ENCODE data around the gene ALOX12B.
"Not testable (repeated sequence)": the region's sequence is repeated elsewhere in the genome, so short reads cannot be mapped to it uniquely, and the experiment has no call there.

ALOX12B gene

DNA sequence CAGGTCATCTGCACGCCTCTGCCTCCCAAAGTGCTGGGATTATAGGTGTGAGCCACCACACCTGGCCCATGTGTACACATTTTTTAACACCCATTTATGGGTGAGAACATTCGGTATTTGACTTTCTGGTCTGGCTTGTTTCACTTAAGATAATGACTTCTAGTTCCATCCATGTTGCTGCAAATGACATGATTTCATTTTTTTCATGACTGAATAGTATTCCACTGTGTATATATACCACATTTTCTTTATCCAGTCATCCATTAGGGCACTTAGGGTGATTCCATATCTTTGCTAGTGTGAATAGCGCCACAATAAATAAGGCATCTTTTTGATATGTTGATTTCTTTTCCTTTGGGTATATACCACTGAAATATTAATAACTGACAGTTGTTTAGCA is 5.6 kb downstream of the ALOX12B start:
- no peak for DNase-seq

DNA sequence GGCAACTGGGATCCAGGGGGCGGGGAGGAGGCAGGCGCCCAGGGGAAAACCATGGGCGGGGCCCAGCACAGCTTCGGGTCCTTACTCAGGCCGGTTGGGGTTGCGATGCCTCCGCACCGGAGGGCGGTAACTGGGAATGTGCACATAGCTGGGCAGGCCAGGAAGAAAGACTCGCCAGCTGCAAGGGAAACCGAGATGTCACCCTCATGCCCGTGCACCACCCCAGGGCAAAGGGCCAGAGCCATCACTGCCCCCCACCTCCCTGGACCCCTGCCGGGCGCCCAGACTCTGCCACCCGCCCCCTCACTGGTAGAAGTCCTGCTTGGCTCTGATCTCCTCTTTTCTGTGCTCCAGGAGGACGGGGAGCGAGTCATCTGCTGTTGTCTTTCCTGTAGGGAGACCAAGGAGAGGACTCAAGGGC is 6.7 kb downstream of the ALOX12B start:
- DNase-seq: no peak

DNA sequence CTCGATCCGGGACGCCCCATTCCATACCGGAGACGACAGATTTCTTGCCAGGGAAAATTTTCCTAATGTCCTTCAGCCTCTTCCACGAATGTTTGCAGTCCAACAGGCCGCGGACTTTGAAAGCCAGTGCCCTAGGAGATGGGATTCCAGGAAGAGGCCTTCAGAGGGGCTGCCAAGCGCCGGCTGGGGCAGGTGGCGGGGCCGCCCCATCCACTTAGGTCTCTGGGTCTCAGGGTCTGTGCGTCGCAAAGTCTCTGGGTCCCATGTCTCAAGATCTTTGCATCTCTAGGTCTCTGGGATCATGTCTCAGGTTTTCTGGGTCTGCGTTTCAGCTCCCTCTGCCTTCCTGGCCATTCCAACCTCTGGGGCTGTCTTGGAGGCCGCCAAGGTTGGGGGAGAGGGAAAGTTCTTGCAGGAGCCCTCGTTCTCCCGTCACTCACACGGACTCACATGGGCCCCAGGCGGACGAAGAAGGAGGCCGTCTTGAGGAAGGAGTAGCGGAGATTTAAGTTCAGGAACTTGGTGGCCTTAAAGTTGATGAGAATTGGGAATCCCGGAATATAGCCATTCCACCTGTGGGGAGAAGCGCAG is 7.2 kb downstream of the ALOX12B start:
- DNase-seq: no peak

- peak; percentile 70 for DNase-seq
These were observed 8.0 kb downstream of the ALOX12B start for GRCh38 chr17:8079291-8080207.

DNA sequence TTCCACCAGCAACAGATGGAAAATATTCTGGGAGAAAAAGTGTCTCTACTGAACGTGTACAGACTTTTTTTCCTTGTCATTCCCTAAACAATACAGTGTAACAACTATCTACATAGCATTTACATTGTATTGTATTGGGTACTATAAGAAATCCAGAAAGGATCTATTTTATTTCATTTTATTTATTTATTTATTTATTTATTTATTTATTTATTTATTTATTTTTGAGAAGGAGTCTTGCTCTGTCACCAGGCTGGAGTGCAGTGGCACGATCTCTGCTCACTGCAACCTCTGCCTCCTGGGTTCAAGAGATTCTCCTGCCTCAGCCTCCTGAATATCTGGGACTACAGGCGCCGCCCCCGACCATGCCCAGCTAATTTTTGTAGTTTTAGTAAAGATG is 9.6 kb downstream of the ALOX12B start:
- DNase-seq: not testable (repeated sequence)

DNA sequence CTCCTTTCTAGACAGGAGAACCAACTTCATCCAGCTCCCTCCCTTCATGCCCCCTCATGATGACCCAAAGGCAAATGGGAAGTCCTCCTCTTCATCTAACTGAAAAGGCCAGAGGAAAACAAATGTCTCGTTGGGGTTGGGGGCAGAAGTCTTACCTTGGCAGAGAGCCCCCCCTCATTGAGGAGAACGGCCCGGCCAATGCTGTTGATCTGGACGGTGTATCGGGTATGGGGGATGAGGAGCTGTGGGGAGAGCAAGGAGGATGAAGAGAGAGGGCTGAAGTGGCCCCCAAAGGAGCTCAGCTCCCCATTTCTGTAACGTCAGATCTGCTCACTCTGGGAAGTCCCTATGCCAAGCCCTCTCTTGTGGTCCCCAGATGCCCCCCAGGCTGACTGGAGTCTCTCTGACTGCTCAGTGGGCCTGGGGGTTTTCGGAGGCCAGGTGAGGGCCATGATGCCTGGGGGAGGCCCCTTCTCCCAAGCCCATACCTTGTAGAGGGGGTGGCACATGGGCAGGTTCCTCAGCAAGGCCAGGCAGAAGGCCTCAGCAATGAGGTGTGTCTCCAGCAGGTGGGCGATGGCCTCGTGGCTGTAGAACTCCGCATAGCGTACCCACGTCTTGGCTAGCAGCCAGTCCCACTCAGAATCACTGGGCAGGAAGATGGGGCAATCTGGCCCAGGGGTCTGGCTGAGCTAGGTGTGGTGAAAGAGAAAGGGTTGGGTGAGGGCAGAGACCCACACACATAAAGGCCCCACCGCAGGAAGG is 10.8 kb downstream of the ALOX12B start:
- DNase-seq: no peak

GRCh38 chr17:8075574-8076342 is 11.8 kb downstream of the ALOX12B start:
- DNase-seq: no peak

- no peak for DNase-seq
These were observed 12.4 kb downstream of the ALOX12B start for GRCh38 chr17:8075081-8075480.

- DNase-seq: no peak
These were observed 13.0 kb downstream of the ALOX12B start for GRCh38 chr17:8074554-8074953.

DNA sequence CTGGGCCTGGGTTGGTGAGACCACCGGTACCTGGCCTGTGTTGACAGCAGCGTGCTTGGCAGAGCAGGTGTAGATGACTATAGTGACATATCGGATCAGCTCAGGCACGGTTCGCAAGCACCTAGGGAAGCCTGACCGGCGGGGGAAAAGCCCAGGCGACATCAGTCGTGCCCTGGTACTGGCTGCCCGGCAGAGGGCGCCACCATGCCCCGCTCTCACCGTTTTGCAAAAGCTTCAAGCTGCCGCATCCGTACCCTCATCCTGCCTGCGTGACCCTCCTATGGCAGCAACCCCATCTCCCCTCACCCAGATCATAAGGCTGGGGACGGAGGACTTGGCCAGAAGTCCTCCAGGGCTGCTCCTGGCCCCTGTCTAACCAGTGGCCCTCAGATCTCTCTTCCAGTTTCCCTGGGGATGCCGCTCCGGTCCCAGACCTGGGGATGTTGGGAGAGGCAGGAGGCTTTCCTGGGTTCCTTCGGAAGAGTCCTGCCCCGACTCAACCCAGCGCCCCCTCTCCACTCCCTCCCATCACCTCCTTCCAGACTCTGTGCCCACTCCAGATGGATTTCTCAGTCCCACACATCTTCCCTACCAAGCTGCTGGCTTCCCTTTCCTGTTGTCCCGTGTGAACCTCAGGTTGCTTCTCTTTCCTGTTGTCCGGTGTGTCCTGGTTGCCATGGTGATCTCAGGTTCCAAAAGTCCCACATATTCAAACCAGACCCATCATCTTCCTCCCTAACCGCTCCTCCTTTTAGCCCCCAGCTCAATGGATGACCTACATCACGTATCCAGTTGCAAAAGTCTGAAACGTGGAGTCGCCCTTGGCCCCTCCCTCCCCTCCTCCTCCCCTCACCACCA is 13.7 kb downstream of the ALOX12B start:
- DNase-seq: peak; percentile 79

- peak; percentile 18 for DNase-seq
These were observed 14.6 kb downstream of the ALOX12B start for GRCh38 chr17:8072729-8073461.

GRCh38 chr17:8072341-8072728 is 15.2 kb downstream of the ALOX12B start:
- DNase-seq: no peak

- DNase-seq: no peak
These were observed 16.0 kb downstream of the ALOX12B start for GRCh38 chr17:8071496-8071895.

- no peak for DNase-seq
These were observed 18.0 kb downstream of the ALOX12B start for GRCh38 chr17:8069587-8069860.

DNA sequence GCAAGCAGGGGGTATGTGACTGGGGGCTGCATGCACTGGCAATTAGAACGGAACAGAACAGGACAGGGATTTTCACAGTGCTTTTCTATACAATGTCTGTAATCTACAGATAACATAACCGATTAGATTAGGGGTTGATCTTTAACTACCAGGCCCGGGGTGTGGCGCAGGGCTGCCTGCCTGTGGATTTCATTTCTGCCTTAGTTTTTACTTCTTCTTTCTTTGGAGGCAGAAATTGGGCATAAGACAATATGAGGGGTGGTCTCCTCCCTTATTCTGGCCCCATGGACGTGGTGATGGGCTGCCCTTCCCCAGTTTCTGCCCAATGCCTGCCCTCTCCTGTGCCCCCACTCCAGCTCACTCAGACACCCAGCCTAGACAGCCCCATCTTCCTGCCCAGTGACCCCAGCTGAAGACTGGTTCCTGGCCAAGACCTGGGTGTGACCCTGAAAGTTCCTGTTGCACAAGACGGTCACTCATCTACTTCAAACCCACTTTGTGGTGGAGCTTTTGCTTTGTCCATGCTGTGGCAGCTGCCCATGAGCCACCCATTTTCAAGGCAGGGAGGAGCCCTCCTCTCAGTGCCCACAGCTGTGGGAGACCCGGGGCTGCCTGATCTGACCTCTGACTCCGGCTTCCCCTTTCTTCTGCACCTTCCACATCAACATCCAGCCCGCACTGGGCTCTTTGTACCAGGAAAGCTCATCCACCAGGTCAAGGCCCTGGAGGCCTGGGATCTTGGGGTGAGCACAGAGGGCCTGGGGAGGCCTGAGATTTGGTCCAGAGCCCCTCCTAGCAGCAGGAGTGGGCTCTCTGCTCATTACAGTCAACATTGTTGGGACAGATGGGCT is 18.6 kb downstream of the ALOX12B start:
- no peak for DNase-seq

DNA sequence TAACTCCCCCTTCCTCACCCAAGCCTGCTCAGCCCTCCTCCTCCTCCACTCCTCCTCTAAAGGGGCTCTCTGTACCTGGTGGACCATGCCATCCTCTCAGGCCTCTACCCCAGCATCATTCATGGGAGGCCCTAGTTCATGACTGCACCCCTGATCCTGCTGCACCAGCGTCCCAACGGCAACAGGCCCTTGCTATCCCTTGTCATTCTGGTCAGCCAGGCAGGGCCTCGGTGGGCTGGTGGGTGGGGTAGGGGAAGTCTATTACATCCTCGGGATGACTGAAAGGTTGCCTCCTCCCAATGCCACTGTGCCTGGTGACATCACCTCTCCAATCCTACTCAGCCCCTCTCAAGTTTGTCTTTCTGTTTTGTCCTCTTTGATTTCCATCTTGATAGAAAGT is 19.7 kb downstream of the ALOX12B start:
- DNase-seq: no peak

DNA sequence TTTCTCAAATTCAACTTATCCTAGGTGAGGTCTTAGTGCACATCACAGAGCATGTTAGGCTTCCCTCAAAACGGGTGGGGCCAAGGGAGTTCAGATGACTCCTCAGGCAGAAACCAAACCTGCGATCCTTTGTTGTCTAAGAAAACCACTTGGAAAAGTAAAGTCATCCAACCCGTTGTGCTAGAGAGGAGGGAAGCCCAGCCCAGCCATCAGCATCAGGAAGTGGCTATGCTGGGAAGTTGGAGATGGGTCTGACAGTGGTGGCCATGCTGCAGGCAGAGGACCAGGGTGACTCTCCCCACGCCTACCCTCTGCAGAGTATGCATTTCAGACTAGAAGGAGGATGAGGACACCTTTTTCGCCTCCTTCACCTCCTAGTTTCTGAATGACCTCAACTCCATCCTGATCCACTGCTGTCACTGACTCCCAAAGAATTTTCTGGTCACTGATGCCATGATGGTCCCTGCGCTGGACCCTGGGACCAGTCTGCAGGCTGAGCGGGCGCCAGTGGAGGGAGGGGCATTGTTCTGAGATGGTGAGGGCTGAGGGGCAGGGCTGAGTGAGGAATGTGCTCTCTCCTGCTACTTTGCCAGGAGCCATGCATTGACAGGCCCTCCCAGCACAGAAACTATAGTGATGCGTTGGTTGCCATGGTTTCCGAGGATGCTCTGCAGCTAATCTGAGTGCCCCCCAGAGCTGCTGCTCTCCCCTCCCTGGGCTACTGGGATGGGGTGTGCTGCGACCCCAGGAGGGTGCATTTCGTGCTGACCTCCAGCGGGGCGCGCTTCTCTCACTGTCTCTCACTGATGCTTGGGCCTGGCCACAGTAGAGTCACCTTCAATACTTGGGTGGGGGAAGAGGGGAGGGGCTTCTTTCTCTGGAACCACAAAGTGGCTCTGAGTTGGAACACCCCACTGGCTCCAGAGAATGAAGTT is 20.4 kb downstream of the ALOX12B start:
- DNase-seq: no peak

DNA sequence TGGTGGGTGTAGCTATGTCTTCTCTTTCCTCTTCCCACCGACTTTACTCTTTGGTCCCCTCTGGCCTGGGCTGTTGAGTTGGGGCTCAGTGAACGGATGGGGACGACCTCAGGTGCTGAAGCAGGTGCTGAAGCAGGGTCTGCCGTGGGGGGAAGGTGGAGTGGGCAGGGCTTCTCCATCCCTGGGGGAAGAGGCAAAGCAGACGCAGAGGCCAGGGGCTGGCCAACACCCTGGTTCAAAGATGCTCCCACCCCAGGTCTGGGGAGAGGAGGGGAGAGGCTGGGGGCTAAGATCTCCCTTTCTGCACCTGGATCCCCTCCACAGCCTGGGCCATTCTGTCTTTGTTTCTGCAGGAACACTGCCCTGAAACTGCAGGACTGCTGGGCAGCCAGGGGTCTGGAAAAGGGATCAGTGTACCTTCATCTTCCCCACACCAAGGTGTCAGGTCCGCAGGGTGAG is 22.9 kb downstream of the ALOX12B start:
- no peak for DNase-seq
